Measurements from ENCODE around the gene RUNX1. TPM values are rescaled to one million over a fixed set of nuclear protein-coding genes. Genes with fewer than 3 reads are reported as not detected.

RUNX1 gene
- total and polyA plus RNA-seq, 10 donors = 4.8 to 70.0 (median 43.6) TPM

- no peak overlapping the region for H3K27ac ChIP-seq
- WGBS, 5 donors = 92 to 96% (median 96%) methylated on average over 3 of the region's 3 CpGs
- DNase-seq = no peak
- H3K4me1 ChIP-seq = peaks cover 8 to 60% (median 34%) of the 10 kb centered on the region in 6 donors
- intact Hi-C loops (cut with DNase I; ENCODE audit: low total_unique reads) = no loop called here
- no peak overlapping the region for H3K4me3 ChIP-seq
- TF ChIP-seq CTCF (IDR thresholded peaks at IDR 0.05 in 8 of 11, conservative IDR thresholded peaks at IDR 0.05 in 3 of 11) (no peak), POLR2A (IDR thresholded peaks at IDR 0.05) (no peak), POLR2AphosphoS5 (IDR thresholded peaks at IDR 0.05) (no peak)
- H3K9me3 ChIP-seq = no peaks in the 10 kb centered on the region
- no peaks in the 10 kb centered on the region for H3K27me3 ChIP-seq (replicated peaks in 1 of 7)
- peaks cover 0 to 77% (median 34%) of the 10 kb centered on the region in 6 donors for H3K36me3 ChIP-seq
These were observed 186.2 kb downstream of the RUNX1 start for GRCh38 chr21:34862951-34863350.

GRCh38 chr21:34861258-34861657, 187.8 kb downstream of the RUNX1 start:
- Histone ChIP-seq H3K27ac (no peak overlapping the region), H3K27me3 (replicated peaks in 1 of 7) (no peaks in the 10 kb centered on the region), H3K36me3 (peaks cover 0 to 84% (median 43%) of the 10 kb centered on the region in 6 donors), H3K9me3 (no peaks in the 10 kb centered on the region), H3K4me3 (no peak overlapping the region), H3K4me1 (peaks cover 8 to 58% (median 38%) of the 10 kb centered on the region in 6 donors)
- no peak for DNase-seq
- no peak for TF ChIP-seq CTCF (IDR thresholded peaks at IDR 0.05 in 8 of 11, conservative IDR thresholded peaks at IDR 0.05 in 3 of 11)
- no peak for TF ChIP-seq POLR2AphosphoS5 (IDR thresholded peaks at IDR 0.05)
- no peak for TF ChIP-seq POLR2A (IDR thresholded peaks at IDR 0.05)
- WGBS, 5 donors = 88 to 94% (median 88%) methylated on average over 4 of the region's 4 CpGs
- intact Hi-C loops (cut with DNase I; ENCODE audit: low total_unique reads) = no loop called here

GRCh38 chr21:34859976-34860653, 189.0 kb downstream of the RUNX1 start:
- peaks cover 0 to 46% (median 27%) of the 10 kb centered on the region in 6 donors for H3K4me1 ChIP-seq
- H3K4me3 ChIP-seq = no peak overlapping the region
- no peak for TF ChIP-seq POLR2A (IDR thresholded peaks at IDR 0.05)
- TF ChIP-seq POLR2AphosphoS5 (IDR thresholded peaks at IDR 0.05) = no peak
- TF ChIP-seq CTCF (IDR thresholded peaks at IDR 0.05 in 8 of 11, conservative IDR thresholded peaks at IDR 0.05 in 3 of 11) = no peak
- H3K27ac ChIP-seq = no peak overlapping the region
- intact Hi-C loops (cut with DNase I; ENCODE audit: low total_unique reads) = no loop called here
- 75 to 80% (median 78%) methylated on average over 5 of the region's 5 CpGs for WGBS, 5 donors
- H3K36me3 ChIP-seq = peaks cover 0 to 96% (median 47%) of the 10 kb centered on the region in 6 donors
- no peaks in the 10 kb centered on the region for H3K9me3 ChIP-seq
- DNase-seq = no peak
- no peaks in the 10 kb centered on the region for H3K27me3 ChIP-seq (replicated peaks in 1 of 7)

GRCh38 chr21:34858559-34858958, 190.5 kb downstream of the RUNX1 start:
- Histone ChIP-seq H3K27ac (no peak overlapping the region), H3K27me3 (replicated peaks in 1 of 7) (no peaks in the 10 kb centered on the region), H3K36me3 (peaks cover 0 to 96% (median 42%) of the 10 kb centered on the region in 6 donors), H3K4me1 (peaks cover 0 to 34% (median 16%) of the 10 kb centered on the region in 6 donors), H3K4me3 (no peak overlapping the region), H3K9me3 (no peaks in the 10 kb centered on the region)
- DNase-seq = no peak
- intact Hi-C loops (cut with DNase I; ENCODE audit: low total_unique reads) = no loop called here
- WGBS, 5 donors = 76 to 85% (median 83%) methylated on average over 3 of the region's 3 CpGs
- TF ChIP-seq CTCF (IDR thresholded peaks at IDR 0.05 in 8 of 11, conservative IDR thresholded peaks at IDR 0.05 in 3 of 11) (no peak), POLR2AphosphoS5 (IDR thresholded peaks at IDR 0.05) (no peak), POLR2A (IDR thresholded peaks at IDR 0.05) (no peak)

Data from spleen (tissue), 11 donors.